Activated CD8-positive, alpha-beta T cell treated with anti-CD3 and anti-CD28 coated beads for 36 hours (primary cell): ENCODE data around the gene BLOC1S3. TPM values are rescaled to one million over a fixed set of nuclear protein-coding genes. Genes with fewer than 3 reads are reported as not detected.

ENCODE experiments used
- ATAC-seq: fragments of 200-7000 bp; cut with Tn5 transposase; one replicate; pipeline ENCODE4 v1.10.0; 2021; ENCODE audit warnings: mild to moderate bottlenecking, moderate library complexity
- CTCF ChIA-PET: fragments of 350-600 bp; sonication (Branson Sonifier 250); formaldehyde crosslinking; loops from one replicate; lab custom pipeline; 2021; ENCODE audit warnings: antibody characterized with exemption; lab: Charles Lee
- POLR2A ChIA-PET: fragments of 350-600 bp; sonication (Branson Sonifier 250); formaldehyde crosslinking; loops from one replicate; lab custom pipeline; 2021; ENCODE audit warnings: antibody characterized with exemption; lab: Charles Lee
- DNase-seq: peaks from one replicate; pipeline ENCODE4 v3.0.0-alpha.2; 2020
- H3K27ac Mint-ChIP-seq: one replicate; pipeline ENCODE4 v1.8.0; 2021; ENCODE audit warnings: mild to moderate bottlenecking, mixed read lengths
- H3K27me3 Mint-ChIP-seq: one replicate; pipeline ENCODE4 v1.8.0; 2021; ENCODE audit warnings: mixed read lengths
- H3K36me3 Mint-ChIP-seq: one replicate; pipeline ENCODE4 v1.8.0; 2021; ENCODE audit warnings: low read depth, mixed read lengths
- H3K4me1 Mint-ChIP-seq: one replicate; pipeline ENCODE4 v1.8.0; 2021; ENCODE audit warnings: low read depth, mixed read lengths
- H3K4me3 Mint-ChIP-seq: one replicate; pipeline ENCODE4 v1.8.0; 2021; ENCODE audit warnings: mild to moderate bottlenecking, moderate library complexity, mixed read lengths
- H3K9me3 Mint-ChIP-seq: one replicate; pipeline ENCODE4 v1.8.0; 2021; ENCODE audit warnings: mixed read lengths
- CTCF ChIP-seq: fragments of 200-600 bp; IDR thresholded peaks from one replicate; pipeline ENCODE4 v1.8.0; 2022; ENCODE audit warnings: antibody characterized with exemption, mild to moderate bottlenecking
- intact Hi-C: fragments of 100-400 bp; cut with micrococcal nuclease; formaldehyde crosslinking; loops from one replicate; pipeline ENCODE4 v1.10.0; 2022
- total RNA-seq, 2 experiments: library from RNA; stranded (reverse); gene quantifications; one replicate each; pipeline ENCODE4 v1.2.3, GENCODE V29; 2021

BLOC1S3 gene
- total RNA-seq, 2 experiments from 2014 or later: 8.9 to 10.8 TPM

- H3K4me3 Mint-ChIP-seq: no peak overlapping the region
- TF ChIP-seq CTCF: no peak
- peaks cover 18% of the 10 kb centered on the region for H3K4me1 Mint-ChIP-seq
- no peak overlapping the region for H3K27ac Mint-ChIP-seq
- ChIA-PET CTCF (interaction anchor here (0.8 to 1.2 kb wide), 4 partner anchors 39 to 156 kb away, joined by 3 to 6 read pairs (median 4); no protein-coding TSS in a partner anchor), POLR2A (no interaction called here)
- intact Hi-C loops: no loop called here
- no peak for ATAC-seq
- no peaks in the 10 kb centered on the region for H3K9me3 Mint-ChIP-seq
- H3K36me3 Mint-ChIP-seq: peaks cover 4% of the 10 kb centered on the region
- DNase-seq: no peak
- H3K27me3 Mint-ChIP-seq: no peaks in the 10 kb centered on the region
These were observed 4.2 kb downstream of the BLOC1S3 start for GRCh38 chr19:45182758-45183157.

- no peak for DNase-seq
- Mint-ChIP-seq H3K27ac (no peak overlapping the region), H3K36me3 (peaks cover 4% of the 10 kb centered on the region), H3K4me3 (no peak overlapping the region), H3K9me3 (no peaks in the 10 kb centered on the region), H3K4me1 (peaks cover 18% of the 10 kb centered on the region), H3K27me3 (no peaks in the 10 kb centered on the region)
- ATAC-seq: no peak
- TF ChIP-seq CTCF: no peak
- intact Hi-C loops: no loop called here
- ChIA-PET CTCF (interaction anchor here (1.0 kb wide), 2 partner anchors 31 to 65 kb away, joined by 3 read pairs; no protein-coding TSS in a partner anchor), POLR2A (interaction anchor here (0.8 to 1.6 kb wide), 2 partner anchors 17 to 67 kb away, joined by 3 read pairs; no protein-coding TSS in a partner anchor)
These were observed 5.5 kb downstream of the BLOC1S3 start for GRCh38 chr19:45184115-45184514.

GRCh38 chr19:45186509-45187334 is 8.1 kb downstream of the BLOC1S3 start:
- Mint-ChIP-seq H3K27ac (no peak overlapping the region), H3K27me3 (no peaks in the 10 kb centered on the region), H3K4me3 (no peak overlapping the region), H3K9me3 (no peaks in the 10 kb centered on the region), H3K36me3 (no peaks in the 10 kb centered on the region), H3K4me1 (peaks cover 5% of the 10 kb centered on the region)
- no peak for TF ChIP-seq CTCF
- POLR2A ChIA-PET: interaction anchor here (0.7 to 1.3 kb wide), 3 partner anchors 9 to 94 kb away, joined by 3 to 4 read pairs (median 4); partner anchors contain the start of genes PPP1R37 and TRAPPC6A
- intact Hi-C loops: no loop called here
- DNase-seq (no peak), ATAC-seq (no peak)
- CTCF ChIA-PET: interaction anchor here (0.8 to 1.9 kb wide), 14 partner anchors 8 to 170 kb away, joined by 3 to 10 read pairs (median 4); partner anchors contain the start of genes BLOC1S3, CLASRP, GEMIN7 and TRAPPC6A

- H3K9me3 Mint-ChIP-seq: no peaks in the 10 kb centered on the region
- peak; percentile 95 for ATAC-seq
- no peak overlapping the region for H3K27ac Mint-ChIP-seq
- intact Hi-C loops: no loop called here
- ChIA-PET POLR2A (interaction anchor here (1.3 kb wide), 2 partner anchors 10 to 95 kb away, joined by 4 read pairs; partner anchors contain the start of genes PPP1R37 and TRAPPC6A), CTCF (interaction anchor here (0.8 to 1.9 kb wide), 13 partner anchors 9 to 171 kb away, joined by 3 to 10 read pairs (median 4); partner anchors contain the start of genes BLOC1S3, CLASRP, GEMIN7 and TRAPPC6A)
- H3K4me3 Mint-ChIP-seq: no peak overlapping the region
- peak; percentile 36 for DNase-seq
- TF ChIP-seq CTCF: peak; percentile 82
- peaks cover 5% of the 10 kb centered on the region for H3K4me1 Mint-ChIP-seq
- H3K27me3 Mint-ChIP-seq: no peaks in the 10 kb centered on the region
- no peaks in the 10 kb centered on the region for H3K36me3 Mint-ChIP-seq
These were observed 9.0 kb downstream of the BLOC1S3 start for GRCh38 chr19:45187421-45188100.
